Body of pancreas (tissue), 4 donors: ENCODE results near the gene BDKRB2.

Experiments used
- POLR2A ChIP-seq, 3 donors: fragments of 450-650 bp; IDR thresholded peaks; one replicate each; pipeline ENCODE4 v1.6.1; 2016; ENCODE audit warnings: antibody characterized with exemption in 3 of 3, mild to moderate bottlenecking in 2 of 3
- TF ChIP-seq, protein P1 (sequence below), 7 experiments: fragments of 450-650 bp in 4 of 7; fragments of 200-600 bp in 3 of 7; sonication (generic) in 3 of 7; IDR thresholded peaks; one replicate each; pipeline ENCODE4 v1.5.1; 2016 to 2019; ENCODE audit warnings: antibody characterized with exemption in 7 of 7

DNA sequence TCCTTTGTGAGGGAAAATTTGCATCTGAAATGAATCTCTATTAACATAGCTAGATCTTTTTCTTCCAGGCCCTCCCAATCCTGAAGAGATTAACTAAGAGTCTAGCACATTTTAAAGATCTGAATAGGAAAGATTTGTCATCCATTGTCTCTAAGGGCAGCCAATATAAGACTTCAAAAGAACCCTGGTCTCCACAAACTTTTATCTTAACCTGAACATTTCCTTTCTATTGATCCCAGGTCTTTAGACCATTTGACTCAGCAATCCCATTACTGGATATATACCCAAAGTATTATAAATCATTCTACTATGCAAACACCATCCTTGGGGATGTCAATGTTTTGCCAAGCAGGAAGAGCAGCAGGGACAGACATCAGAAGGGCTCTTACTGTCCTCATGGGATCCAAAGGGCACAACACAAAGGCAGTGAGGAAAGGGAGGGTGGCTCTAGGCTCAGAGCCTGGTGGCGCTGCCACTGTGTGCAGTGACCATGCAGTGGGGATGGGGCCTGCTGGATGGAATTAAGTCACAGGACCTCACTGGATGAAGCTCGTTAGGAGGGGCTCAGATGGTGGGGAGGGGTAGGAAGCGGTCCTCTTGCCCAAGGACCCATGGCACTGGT lies 12.7 kb upstream of the BDKRB2 start:
- TF ChIP-seq, protein P1, sequence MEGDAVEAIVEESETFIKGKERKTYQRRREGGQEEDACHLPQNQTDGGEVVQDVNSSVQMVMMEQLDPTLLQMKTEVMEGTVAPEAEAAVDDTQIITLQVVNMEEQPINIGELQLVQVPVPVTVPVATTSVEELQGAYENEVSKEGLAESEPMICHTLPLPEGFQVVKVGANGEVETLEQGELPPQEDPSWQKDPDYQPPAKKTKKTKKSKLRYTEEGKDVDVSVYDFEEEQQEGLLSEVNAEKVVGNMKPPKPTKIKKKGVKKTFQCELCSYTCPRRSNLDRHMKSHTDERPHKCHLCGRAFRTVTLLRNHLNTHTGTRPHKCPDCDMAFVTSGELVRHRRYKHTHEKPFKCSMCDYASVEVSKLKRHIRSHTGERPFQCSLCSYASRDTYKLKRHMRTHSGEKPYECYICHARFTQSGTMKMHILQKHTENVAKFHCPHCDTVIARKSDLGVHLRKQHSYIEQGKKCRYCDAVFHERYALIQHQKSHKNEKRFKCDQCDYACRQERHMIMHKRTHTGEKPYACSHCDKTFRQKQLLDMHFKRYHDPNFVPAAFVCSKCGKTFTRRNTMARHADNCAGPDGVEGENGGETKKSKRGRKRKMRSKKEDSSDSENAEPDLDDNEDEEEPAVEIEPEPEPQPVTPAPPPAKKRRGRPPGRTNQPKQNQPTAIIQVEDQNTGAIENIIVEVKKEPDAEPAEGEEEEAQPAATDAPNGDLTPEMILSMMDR (IDR thresholded peaks at IDR 0.05), result no peak
- no peak for TF ChIP-seq POLR2A (IDR thresholded peaks at IDR 0.05)
